Karpas-422 (cell line): ENCODE data around the gene AP3S2. TPM values are rescaled to one million over a fixed set of nuclear protein-coding genes. Genes with fewer than 3 reads are reported as not detected.
"Not testable (repeated sequence)": the region's sequence is repeated elsewhere in the genome, so short reads cannot be mapped to it uniquely, and the experiment has no call there.

ENCODE experiments used
- DNase-seq: peaks from one replicate; pipeline ENCODE4 v3.0.0-alpha.2; 2015
- H2AFZ ChIP-seq: fragments of 200-600 bp; sonication (generic); 2 replicates; pipeline ENCODE4 v1.6.1; 2014; ENCODE audit warnings: antibody characterized with exemption, low read length, mixed read lengths
- H3K27ac ChIP-seq: fragments of 200-600 bp; sonication (generic); 2 replicates; pipeline ENCODE4 v1.5.1; 2014; ENCODE audit warnings: mild to moderate bottlenecking, low read length, moderate library complexity
- H3K27me3 ChIP-seq: fragments of 200-600 bp; sonication (generic); 2 replicates; pipeline ENCODE4 v1.6.1; 2014; ENCODE audit warnings: low read length, mixed read lengths
- H3K36me3 ChIP-seq: fragments of 200-600 bp; sonication (generic); 2 replicates; pipeline ENCODE4 v1.6.1; 2014; ENCODE audit warnings: low read length, mixed read lengths; ENCODE audit not compliant: insufficient read depth
- H3K4me1 ChIP-seq: fragments of 200-600 bp; sonication (generic); 2 replicates; pipeline ENCODE4 v1.6.1; 2014; ENCODE audit warnings: mild to moderate bottlenecking, low read length, mixed read lengths
- H3K4me2 ChIP-seq: fragments of 200-600 bp; sonication (generic); 2 replicates; pipeline ENCODE4 v1.6.1; 2014; ENCODE audit warnings: low read length, low read depth, mild to moderate bottlenecking; ENCODE audit not compliant: poor library complexity, severe bottlenecking
- H3K4me3 ChIP-seq: fragments of 200-600 bp; sonication (generic); 2 replicates; pipeline ENCODE4 v1.5.1; 2014; ENCODE audit warnings: mild to moderate bottlenecking, antibody characterized with exemption, low read length, mixed read lengths
- H3K79me2 ChIP-seq: fragments of 200-600 bp; sonication (generic); 2 replicates; pipeline ENCODE4 v1.6.1; 2014; ENCODE audit warnings: mild to moderate bottlenecking, low read length, mixed read lengths
- H3K9ac ChIP-seq: fragments of 200-600 bp; sonication (generic); 2 replicates; pipeline ENCODE4 v1.6.0; 2014; ENCODE audit warnings: low read length
- H3K9me2 ChIP-seq: fragments of 200-600 bp; sonication (generic), shearing (Covaris generic); replicated peaks from 2 replicates; pipeline ENCODE4 v1.6.0; 2014; ENCODE audit warnings: mild to moderate bottlenecking, low read length, moderate library complexity; ENCODE audit not compliant: insufficient read depth
- H3K9me3 ChIP-seq: fragments of 300-700, 200-600 bp; sonication (generic); 2 replicates; pipeline ENCODE4 v1.6.1; 2014; ENCODE audit warnings: low read length, mixed read lengths
- H4K20me1 ChIP-seq: fragments of 200-600 bp; sonication (generic); 2 replicates; pipeline ENCODE4 v1.6.1; 2014; ENCODE audit warnings: mild to moderate bottlenecking, antibody characterized with exemption, low read length, low read depth; ENCODE audit not compliant: insufficient read depth
- total RNA-seq: library from RNA; depleted of rRNA; stranded (reverse); fragments of >200 nt; shearing (Covaris generic); gene quantifications from 2 replicates; pipeline ENCODE4 v1.2.3, GENCODE V29; 2014; ENCODE audit warnings: low replicate concordance

The AP3S2 gene
- total RNA-seq, 1 experiment from 2014 or later = 29.3 TPM

- no peaks in the 10 kb centered on the region for H3K79me2 ChIP-seq
- H2AFZ ChIP-seq = no peak overlapping the region
- no peaks in the 10 kb centered on the region for H4K20me1 ChIP-seq
- H3K36me3 ChIP-seq = no peaks in the 10 kb centered on the region
- no peaks in the 10 kb centered on the region for H3K27me3 ChIP-seq
- H3K9me3 ChIP-seq = no peaks in the 10 kb centered on the region
- no peak overlapping the region for H3K4me2 ChIP-seq
- no peak overlapping the region for H3K4me3 ChIP-seq
- DNase-seq = no peak
- peaks cover 12% of the 10 kb centered on the region for H3K4me1 ChIP-seq
- H3K27ac ChIP-seq = no peak overlapping the region
- no peak overlapping the region for H3K9ac ChIP-seq
- no peaks in the 10 kb centered on the region for H3K9me2 ChIP-seq
Observed at GRCh38 chr15:89839167-89839810, 54.5 kb downstream of the AP3S2 start.

GRCh38 chr15:89837830-89838178 lies 56.0 kb downstream of the AP3S2 start:
- Histone ChIP-seq H3K36me3 (no peaks in the 10 kb centered on the region), H2AFZ (no peak overlapping the region), H4K20me1 (no peaks in the 10 kb centered on the region), H3K27ac (no peak overlapping the region), H3K27me3 (no peaks in the 10 kb centered on the region), H3K9me2 (no peaks in the 10 kb centered on the region), H3K4me2 (no peak overlapping the region), H3K9me3 (no peaks in the 10 kb centered on the region), H3K4me1 (peaks cover 10% of the 10 kb centered on the region), H3K79me2 (no peaks in the 10 kb centered on the region), H3K4me3 (no peak overlapping the region), H3K9ac (no peak overlapping the region)
- no peak for DNase-seq

DNA sequence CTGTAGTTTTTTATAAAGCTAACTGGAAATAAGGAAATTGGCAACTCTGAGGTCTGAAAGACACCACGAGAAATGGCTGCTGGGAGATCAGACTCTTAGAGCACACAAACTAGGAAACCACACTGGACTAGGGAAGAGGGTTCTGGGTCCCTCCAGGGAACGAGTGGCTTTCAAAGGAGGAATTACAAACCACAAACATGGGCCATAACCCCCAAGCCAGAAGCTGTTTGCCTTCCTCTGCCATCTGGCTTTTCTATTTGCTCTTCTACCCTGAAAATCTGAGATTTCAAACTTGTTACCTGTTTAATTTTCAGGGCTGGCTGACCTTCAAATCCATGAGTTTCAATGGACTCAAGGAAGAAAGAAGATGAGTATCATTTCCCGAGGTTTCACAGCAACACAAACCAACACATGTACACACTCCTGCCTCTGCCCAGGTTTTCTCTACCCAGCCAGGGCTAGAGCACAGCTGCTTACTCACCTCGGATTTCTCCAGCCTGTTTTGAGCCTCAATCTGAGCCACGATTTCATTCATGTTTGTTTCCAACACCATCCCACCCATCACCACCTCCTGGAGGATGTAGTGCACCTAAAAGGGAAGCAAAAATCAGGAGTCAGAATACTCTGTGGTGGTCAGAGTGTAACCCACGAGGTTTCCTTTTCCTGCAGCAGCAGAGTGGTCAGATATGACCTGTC lies 56.5 kb downstream of the AP3S2 start:
- H3K4me3 ChIP-seq = no peak overlapping the region
- no peak overlapping the region for H3K27ac ChIP-seq
- no peaks in the 10 kb centered on the region for H3K79me2 ChIP-seq
- no peaks in the 10 kb centered on the region for H3K36me3 ChIP-seq
- peaks cover 6% of the 10 kb centered on the region for H3K4me1 ChIP-seq
- no peaks in the 10 kb centered on the region for H3K27me3 ChIP-seq
- H2AFZ ChIP-seq = no peak overlapping the region
- no peaks in the 10 kb centered on the region for H3K9me2 ChIP-seq
- H3K9ac ChIP-seq = no peak overlapping the region
- no peak overlapping the region for H3K4me2 ChIP-seq
- DNase-seq = no peak
- no peaks in the 10 kb centered on the region for H3K9me3 ChIP-seq
- no peaks in the 10 kb centered on the region for H4K20me1 ChIP-seq

DNA sequence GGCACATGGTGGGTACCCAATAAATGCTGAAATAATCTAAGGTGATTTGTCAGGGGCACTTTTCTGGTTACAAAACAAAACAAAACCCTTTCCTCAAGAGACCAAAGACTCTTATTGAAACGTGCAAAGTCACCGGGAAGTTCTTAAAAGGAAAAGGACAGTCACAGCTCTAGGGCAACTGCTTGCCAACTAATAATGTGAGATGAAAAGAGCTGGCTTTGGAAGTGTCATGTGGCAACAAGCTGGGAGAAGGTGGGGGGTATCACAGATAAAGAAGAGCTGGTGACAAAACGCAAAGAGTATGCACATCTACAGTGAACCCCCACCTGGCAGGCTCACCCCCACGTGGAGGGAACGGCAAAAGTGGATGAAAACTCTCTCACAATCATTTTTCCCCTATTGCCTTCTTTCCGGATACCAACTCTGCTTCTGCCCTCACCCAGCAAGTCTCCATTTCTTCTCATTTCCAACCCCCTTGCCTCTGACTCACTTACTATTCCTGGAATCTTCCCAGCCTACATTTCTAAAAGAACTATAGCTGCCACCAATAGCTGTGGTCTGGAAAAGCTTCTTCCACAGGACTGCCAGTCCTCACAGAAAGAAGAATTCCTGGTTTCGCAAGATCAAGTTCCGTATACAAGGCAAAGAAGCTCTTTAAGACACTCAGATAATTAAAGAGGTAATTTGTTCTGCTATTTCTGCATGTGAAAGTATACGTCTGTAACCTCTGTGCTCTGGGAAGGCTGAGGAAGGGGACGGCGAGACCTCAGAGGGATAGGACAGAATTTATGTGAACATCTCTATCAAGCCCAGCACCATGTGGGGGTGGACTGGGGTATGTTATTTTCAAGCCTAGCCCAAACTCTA lies 57.3 kb downstream of the AP3S2 start:
- Histone ChIP-seq H3K9ac (no peak overlapping the region), H3K27ac (no peak overlapping the region), H3K27me3 (no peaks in the 10 kb centered on the region), H2AFZ (no peak overlapping the region), H3K9me3 (no peaks in the 10 kb centered on the region), H3K4me2 (no peak overlapping the region), H4K20me1 (no peaks in the 10 kb centered on the region), H3K36me3 (no peaks in the 10 kb centered on the region), H3K9me2 (no peaks in the 10 kb centered on the region), H3K79me2 (no peaks in the 10 kb centered on the region), H3K4me1 (no peaks in the 10 kb centered on the region), H3K4me3 (no peak overlapping the region)
- no peak for DNase-seq

DNA sequence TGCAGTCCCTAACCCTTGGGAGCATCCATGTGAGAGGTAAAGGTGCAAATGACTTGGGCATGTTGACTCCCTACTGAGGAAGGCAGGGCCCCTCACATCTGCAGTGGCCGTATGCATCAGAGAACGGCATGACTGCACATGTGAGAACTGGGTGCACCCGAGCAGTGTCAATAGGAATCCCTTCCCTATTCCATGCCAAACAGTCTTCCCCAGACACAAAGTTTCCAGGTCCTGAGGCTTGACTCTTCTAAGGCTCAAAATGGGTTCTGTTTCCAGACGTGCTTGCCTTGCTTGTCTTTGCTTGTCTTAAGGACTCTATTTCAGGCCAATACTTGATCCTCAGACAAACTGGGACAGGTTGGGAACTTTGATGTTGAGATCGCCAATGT lies 58.6 kb downstream of the AP3S2 start:
- DNase-seq = no peak
- no peaks in the 10 kb centered on the region for H3K27me3 ChIP-seq
- H3K4me2 ChIP-seq = no peak overlapping the region
- no peaks in the 10 kb centered on the region for H3K9me2 ChIP-seq
- no peaks in the 10 kb centered on the region for H3K4me1 ChIP-seq
- H3K9me3 ChIP-seq = no peaks in the 10 kb centered on the region
- no peak overlapping the region for H3K27ac ChIP-seq
- H3K79me2 ChIP-seq = no peaks in the 10 kb centered on the region
- no peak overlapping the region for H3K9ac ChIP-seq
- H4K20me1 ChIP-seq = no peaks in the 10 kb centered on the region
- no peak overlapping the region for H2AFZ ChIP-seq
- H3K4me3 ChIP-seq = no peak overlapping the region
- no peaks in the 10 kb centered on the region for H3K36me3 ChIP-seq

GRCh38 chr15:89834465-89835175 lies 59.2 kb downstream of the AP3S2 start:
- H3K79me2 ChIP-seq, H3K9ac ChIP-seq, H2AFZ ChIP-seq, H3K27ac ChIP-seq, H3K4me3 ChIP-seq, H3K36me3 ChIP-seq, H3K27me3 ChIP-seq, H3K4me1 ChIP-seq, H3K4me2 ChIP-seq, H4K20me1 ChIP-seq, H3K9me2 ChIP-seq, DNase-seq, H3K9me3 ChIP-seq: not testable (repeated sequence)

DNA sequence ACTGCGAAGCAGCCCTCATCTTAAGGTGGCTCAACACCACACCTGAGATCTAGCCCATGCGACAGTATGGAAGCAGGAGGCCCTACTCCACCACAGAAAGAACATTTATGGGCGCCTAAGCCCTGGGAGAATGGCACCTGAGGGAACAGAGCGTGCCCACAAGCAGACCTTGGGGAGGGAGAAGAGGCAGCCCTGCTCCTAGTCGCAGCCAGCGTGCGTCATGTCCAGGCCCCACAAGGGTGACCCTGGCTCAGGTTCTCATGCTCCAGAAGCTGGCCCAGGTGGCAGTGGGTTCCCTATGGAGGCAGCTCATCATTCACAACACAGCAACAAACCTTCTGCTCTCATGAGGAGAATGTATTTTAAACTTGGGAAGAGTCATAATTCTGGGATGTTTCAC lies 59.8 kb downstream of the AP3S2 start:
- H4K20me1 ChIP-seq = no peaks in the 10 kb centered on the region

DNA sequence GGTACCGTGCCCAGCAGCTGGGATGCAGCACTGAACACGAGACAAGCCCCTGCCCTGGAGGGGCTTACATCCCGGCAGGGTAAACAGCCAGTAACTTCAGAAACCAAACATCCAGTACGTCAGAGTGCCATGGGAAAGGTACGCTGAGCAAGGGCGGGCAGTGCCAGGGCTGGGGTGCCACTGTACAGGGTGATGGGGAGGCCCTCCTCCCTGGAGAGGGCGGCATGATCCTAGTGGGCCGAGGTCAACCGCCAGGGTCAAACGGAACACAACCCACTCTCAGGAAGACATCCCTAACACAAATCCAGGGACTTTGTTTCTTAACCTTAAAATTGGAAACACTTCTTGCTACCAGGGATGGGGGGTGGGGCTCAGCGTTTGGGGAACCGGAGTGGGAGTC lies 63.2 kb downstream of the AP3S2 start:
- Histone ChIP-seq H2AFZ (no peak overlapping the region), H3K36me3 (no peaks in the 10 kb centered on the region), H3K79me2 (no peaks in the 10 kb centered on the region), H3K4me2 (no peak overlapping the region), H3K27me3 (no peaks in the 10 kb centered on the region), H3K9me2 (no peaks in the 10 kb centered on the region), H3K4me3 (no peak overlapping the region), H3K4me1 (no peaks in the 10 kb centered on the region), H3K27ac (no peak overlapping the region), H4K20me1 (no peaks in the 10 kb centered on the region), H3K9ac (no peak overlapping the region), H3K9me3 (no peaks in the 10 kb centered on the region)
- no peak for DNase-seq

More for the DNA sequence above, 59.8 kb downstream of the AP3S2 start:
- Histone ChIP-seq H3K4me2 (no peak overlapping the region), H3K27ac (no peak overlapping the region), H3K9me3 (no peaks in the 10 kb centered on the region), H3K9me2 (no peaks in the 10 kb centered on the region), H3K79me2 (no peaks in the 10 kb centered on the region), H3K27me3 (no peaks in the 10 kb centered on the region), H3K4me3 (no peak overlapping the region), H3K9ac (no peak overlapping the region), H2AFZ (no peak overlapping the region), H3K36me3 (no peaks in the 10 kb centered on the region), H3K4me1 (no peaks in the 10 kb centered on the region)
- no peak for DNase-seq
